K562 (cell line): ENCODE measurements around the gene MAST4. TPM values are rescaled to one million over a fixed set of nuclear protein-coding genes. Genes with fewer than 3 reads are reported as not detected.

ENCODE experiments used
- ATAC-seq: fragments of 200-7000 bp; cut with Tn5 transposase; 3 replicates; pipeline ENCODE4 v1.9.1; 2020; ENCODE audit warnings: moderate library complexity
- BruUV-seq: library from RNA; stranded (reverse); fragments of 400-500 nt; replicated peaks from 2 replicates; lab custom pipeline; 2021; lab: Mats Ljungman, UMichigan
- CTCF ChIA-PET: fragments of 300-600 bp; formaldehyde crosslinking; extraction: SDS; loops from one replicate; lab custom pipeline; 2021; ENCODE audit warnings: low intra/inter-chr PET ratio; lab: Yijun Ruan, JAX
- POLR2A ChIA-PET: fragments of 300-600, 350-650 bp; sonication (Branson Sonifier 250); formaldehyde crosslinking; extraction: SDS; loops from one replicate; lab custom pipeline; 2021; ENCODE audit warnings: antibody characterized with exemption, inconsistent platforms; lab: Yijun Ruan, JAX
- DNase-seq, 4 experiments: peaks; one replicate each; pipeline versions ENCODE4 v3.0.0 to v3.0.0-alpha.2; 2011 to 2018; ENCODE audit warnings: low spot score in 3 of 4, mixed read lengths in 3 of 4; ENCODE audit errors: extremely low read depth in 1 of 4
- FAIRE-seq: peaks from 2 replicates; lab custom pipeline; 2011; peaks lifted over from hg19 to GRCh38; lab: Jason Lieb, UNC
- H2AFZ ChIP-seq: 2 replicates; pipeline ENCODE4 v1.6.0; 2011; ENCODE audit warnings: low read depth, low read length, control low read depth, inconsistent platforms
- H3K27ac ChIP-seq: fragments of 200-600 bp; 3 replicates; pipeline ENCODE4 v1.8.0; 2011; ENCODE audit warnings: low read depth, mild to moderate bottlenecking, control low read depth, inconsistent platforms, low read length, moderate library complexity, mixed read lengths; ENCODE audit errors: extremely low read depth
- H3K27me3 ChIP-seq, 2 experiments: fragments of 300-600 bp in 1 of 2; 2 replicates in 1 of 2; 3 replicates in 1 of 2; pipeline versions ENCODE4 v1.6.0 to v1.8.0; 2011; ENCODE audit warnings: inconsistent platforms in 2 of 2, low read length in 2 of 2, mild to moderate bottlenecking in 1 of 2, mixed read lengths in 1 of 2, moderate library complexity in 1 of 2; ENCODE audit not compliant: control insufficient read depth in 2 of 2, insufficient read depth in 2 of 2
- H3K36me3 ChIP-seq: fragments of 300-600 bp; 3 replicates; pipeline ENCODE4 v1.8.0; 2011; ENCODE audit warnings: mild to moderate bottlenecking, low read length, inconsistent platforms; ENCODE audit not compliant: control insufficient read depth, insufficient read depth
- H3K4me1 ChIP-seq, 2 experiments: fragments of 200-600 bp in 1 of 2; replicated peaks in 1 of 2; 2 replicates in 1 of 2; 3 replicates in 1 of 2; pipeline versions ENCODE4 v1.5.1 to v1.8.0; 2011; ENCODE audit warnings: inconsistent platforms in 2 of 2, low read length in 2 of 2, mild to moderate bottlenecking in 1 of 2, mixed read lengths in 1 of 2, moderate library complexity in 1 of 2; ENCODE audit not compliant: control insufficient read depth in 2 of 2, insufficient read depth in 2 of 2
- H3K4me2 ChIP-seq: 2 replicates; pipeline ENCODE4 v1.6.1; 2011; ENCODE audit warnings: low read length, control low read depth, inconsistent platforms, mixed read lengths; ENCODE audit not compliant: insufficient read depth
- H3K4me3 ChIP-seq: fragments of 200-600 bp; sonication (generic), shearing (Covaris generic); 2 replicates; pipeline ENCODE4 v1.5.1; 2016; ENCODE audit warnings: control low read depth, inconsistent platforms
- H3K79me2 ChIP-seq: fragments of 200-600 bp; 3 replicates; pipeline ENCODE4 v1.8.0; 2011; ENCODE audit warnings: low read length, inconsistent platforms; ENCODE audit not compliant: control insufficient read depth, insufficient read depth
- H3K9ac ChIP-seq, 2 experiments: 2 replicates each; pipeline versions ENCODE4 v1.6.0 to v1.6.1; 2011; ENCODE audit warnings: low read depth in 2 of 2, low read length in 2 of 2, control low read depth in 1 of 2, inconsistent platforms in 1 of 2, mild to moderate bottlenecking in 1 of 2, mixed read lengths in 1 of 2; ENCODE audit not compliant: insufficient read depth in 1 of 2
- H3K9me1 ChIP-seq: one replicate; pipeline ENCODE4 v1.6.0; 2011; ENCODE audit warnings: inconsistent platforms, mild to moderate bottlenecking, low read length, moderate library complexity; ENCODE audit not compliant: control insufficient read depth, insufficient read depth
- H3K9me3 ChIP-seq: replicated peaks from 2 replicates; pipeline ENCODE4 v1.5.1; 2011; ENCODE audit warnings: low read depth, low read length, inconsistent platforms; ENCODE audit not compliant: control insufficient read depth, insufficient read depth
- H4K20me1 ChIP-seq: replicated peaks from 2 replicates; pipeline ENCODE4 v1.6.1; 2011; ENCODE audit warnings: low read length, inconsistent platforms, mixed read lengths; ENCODE audit not compliant: control insufficient read depth, insufficient read depth
- CREB3L1 ChIP-seq: fragments of 450-650 bp; IDR thresholded peaks from 2 replicates; pipeline ENCODE4 v1.6.1; 2014; ENCODE audit warnings: low read depth, mild to moderate bottlenecking, moderate library complexity, borderline replicate concordance
- GATAD2B ChIP-seq: fragments of 450-650 bp; IDR thresholded peaks from 2 replicates; pipeline ENCODE4 v1.6.1; 2017; ENCODE audit warnings: mild to moderate bottlenecking, borderline replicate concordance
- HMGXB4 ChIP-seq: sonication (generic); formaldehyde crosslinking; IDR thresholded peaks from 2 replicates; pipeline ENCODE4 v1.8.1; 2023; ENCODE audit warnings: mild to moderate bottlenecking, missing genetic modification reagents
- PHB2 ChIP-seq: fragments of 450-650 bp; IDR thresholded peaks from 2 replicates; pipeline ENCODE4 v1.6.1; 2017; ENCODE audit warnings: low read depth
- SMARCA5 ChIP-seq: fragments of 450-650 bp; IDR thresholded peaks from 2 replicates; pipeline ENCODE4 v1.6.1; 2016
- ZFX ChIP-seq: sonication (generic); formaldehyde crosslinking; IDR thresholded peaks from 2 replicates; pipeline ENCODE4 v1.8.0; 2022; ENCODE audit warnings: mild to moderate bottlenecking, missing genetic modification reagents, moderate library complexity
- ZNF23 ChIP-seq: fragments of 250-450 bp; sonication (Bioruptor Pico); IDR thresholded peaks from 2 replicates; pipeline ENCODE4 v1.4.0; 2020; ENCODE audit warnings: mild to moderate bottlenecking
- ZNF589 ChIP-seq: fragments of 200-800 bp; sonication (Bioruptor generic); IDR thresholded peaks from 2 replicates; pipeline ENCODE4 v1.6.1; 2016; ENCODE audit warnings: low read depth, missing genetic modification characterization, missing compliant biosample characterization
- WGBS: fragments of 100-300 bp; shearing (Covaris generic); methylation state at CpG from one replicate; pipeline ENCODE4 v1.1.6; 2016; ENCODE audit warnings: low coverage, mixed read lengths; ENCODE audit not compliant: insufficient coverage; ENCODE audit errors: missing lambda C conversion rate; 5-methylcytosine and 5-hydroxymethylcytosine counted together
- in situ Hi-C: fragments of 300-500 bp; cut with MboI; formaldehyde crosslinking; loops from 4 replicates; pipeline ENCODE4 v1.15.0; 2018; ENCODE audit warnings: inconsistent platforms, mixed read lengths
- intact Hi-C: fragments of 100-400 bp; cut with micrococcal nuclease; formaldehyde crosslinking; loops from 2 replicates; pipeline ENCODE4 v1.14.2; 2022
- polyA plus RNA-seq, 8 experiments: library from polyadenylated mRNA; depleted of rRNA in 4 of 8; stranded (reverse) in 5 of 8; unstranded in 3 of 8; fragments of >200 nt; fragmentation: Nextera tagmentation in 2 of 8; fragmentation: Illumina TruSeq in 1 of 8; extraction: Ambion mirVana in 2 of 8; extraction: Trizol in 1 of 8; gene quantifications; 2 replicates each; pipeline versions ENCODE4 v1.2.1 to v1.2.3, GENCODE V29; 2011 to 2014; ENCODE audit warnings: inconsistent platforms in 1 of 8, missing spikeins in 1 of 8
- total RNA-seq, 7 experiments: library from RNA; depleted of rRNA in 6 of 7; stranded (reverse); fragments of >200 nt in 6 of 7; fragmentation: Illumina TruSeq in 2 of 7; extraction: Trizol in 2 of 7; gene quantifications; 2 replicates each; pipeline versions ENCODE4 v1.2.1 to v1.2.3, GENCODE V29; 2011 to 2021; ENCODE audit warnings: low replicate concordance in 1 of 7

MAST4 gene
- total and polyA plus RNA-seq, 9 of the 15 experiments (the other 6 are each of a cell fraction or from before 2014, with no cell fraction given): 0.88 to 10.1 (median 5.2) TPM

GRCh38 chr5:67144183-67144639 lies 548.0 kb downstream of the MAST4 start:
- WGBS: 71% methylated on average over 2 of the region's 2 CpGs
- Histone ChIP-seq H4K20me1 (no peaks in the 10 kb centered on the region), H3K9me1 (no peaks in the 10 kb centered on the region), H3K9ac (no peak overlapping the region), H3K4me1 (peaks cover 0 to 6% of the 10 kb centered on the region in 2 experiments; a peak in 2 of 5 replicates), H3K27me3 (no peaks in the 10 kb centered on the region), H3K4me3 (no peak overlapping the region), H3K36me3 (peaks cover 31% of the 10 kb centered on the region; the same call in 2 of the 3 replicates), H3K27ac (no peak overlapping the region), H3K9me3 (no peaks in the 10 kb centered on the region), H3K79me2 (no peaks in the 10 kb centered on the region), H3K4me2 (no peak overlapping the region), H2AFZ (no peak overlapping the region)
- POLR2A ChIA-PET: no interaction called here
- in situ Hi-C loops (loop anchor here (10.0 kb wide), 1 partner anchor 149 kb away; no protein-coding TSS in a partner anchor), intact Hi-C loops (no loop called here)
- DNase-seq: no peak
- no peak for FAIRE-seq
- TF ChIP-seq ZFX (CRISPR knock-in tag) (no peak), PHB2 (no peak), ZNF589 (CRISPR knock-in tag) (no peak), ZNF23 (CRISPR knock-in tag) (no peak), CREB3L1 (no peak), HMGXB4 (CRISPR knock-in tag) (no peak), SMARCA5 (no peak), GATAD2B (no peak)
- CTCF ChIA-PET: interaction anchor here (1.2 kb wide), 1 partner anchor 220 kb away, joined by 3 read pairs; no protein-coding TSS in a partner anchor
- no TSS peak for BruUV-seq
- ATAC-seq: no peak
